Upper lobe of right lung (tissue), 1 donor: ENCODE measurements around the gene POLH. TPM values are rescaled to one million over a fixed set of nuclear protein-coding genes. Genes with fewer than 3 reads are reported as not detected.
"Not testable (repeated sequence)": the region's sequence is repeated elsewhere in the genome, so short reads cannot be mapped to it uniquely, and the experiment has no call there.

Experiments
- ATAC-seq: fragments of 200-7000 bp; cut with Tn5 transposase; one replicate; pipeline ENCODE4 v1.9.1; 2020; ENCODE audit warnings: mild to moderate bottlenecking, moderate library complexity
- DNase-seq: peaks from one replicate; pipeline ENCODE4 v3.0.0-alpha.2; 2020
- H3K27ac ChIP-seq: fragments of 200-600 bp; one replicate; pipeline ENCODE4 v1.8.0; 2022
- H3K27me3 ChIP-seq: fragments of 200-600 bp; one replicate; pipeline ENCODE4 v1.8.0; 2022; ENCODE audit warnings: mild to moderate bottlenecking
- H3K36me3 ChIP-seq: fragments of 200-600 bp; one replicate; pipeline ENCODE4 v1.8.0; 2022
- H3K4me1 ChIP-seq: fragments of 200-600 bp; one replicate; pipeline ENCODE4 v1.8.0; 2022
- H3K4me3 ChIP-seq: fragments of 200-600 bp; one replicate; pipeline ENCODE4 v1.8.0; 2022; ENCODE audit warnings: mild to moderate bottlenecking
- H3K9me3 ChIP-seq: fragments of 200-600 bp; one replicate; pipeline ENCODE4 v1.8.0; 2022
- intact Hi-C: fragments of 100-400 bp; cut with DNase I; formaldehyde crosslinking; loops from one replicate; pipeline ENCODE4 v1.11.0; 2022
- total RNA-seq: library from RNA; stranded (reverse); fragmentation: NEBNext Ultra II Directional; extraction: Animal tissue kit (Norgen Biotek cat#: 25700); gene quantifications from one replicate; pipeline ENCODE4 v1.2.1, GENCODE V29; 2021
- TF ChIP-seq, protein P1 (sequence below): fragments of 200-600 bp; IDR thresholded peaks from one replicate; pipeline ENCODE4 v1.8.0; 2022; ENCODE audit warnings: antibody characterized with exemption
- donor health status: DM: no; HTN: yes; CAD: no; lungs with severe emphysema.

The POLH gene
- total RNA-seq, 1 donor from 2014 or later = 21.4 TPM

DNA sequence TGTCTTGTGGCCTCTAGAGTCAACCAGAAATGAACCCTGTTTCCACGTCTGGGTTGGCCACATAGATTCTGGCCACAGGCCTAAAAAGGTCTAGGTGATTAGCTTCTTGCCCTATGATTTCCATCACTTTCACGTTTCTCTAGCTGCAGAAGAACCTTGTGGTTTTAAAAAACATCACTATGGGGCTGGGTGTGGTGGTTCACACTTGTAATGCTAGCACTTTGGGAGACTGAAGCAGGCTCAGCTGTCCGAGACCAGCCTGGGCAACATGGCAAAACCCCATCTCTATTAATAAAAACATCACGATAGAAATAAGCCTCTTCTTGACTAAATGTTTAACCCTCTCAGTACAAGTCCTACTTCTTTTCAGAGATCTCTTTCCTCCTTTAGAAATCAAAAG, 31.5 kb upstream of the POLH start:
- Histone ChIP-seq H3K9me3 (no peaks in the 10 kb centered on the region), H3K36me3 (peaks cover 85% of the 10 kb centered on the region), H3K4me1 (no peaks in the 10 kb centered on the region), H3K27me3 (no peaks in the 10 kb centered on the region), H3K4me3 (no peak overlapping the region), H3K27ac (no peak overlapping the region)
- intact Hi-C loops = no loop called here
- ATAC-seq (no peak), DNase-seq (no peak)
- TF ChIP-seq, protein P1, sequence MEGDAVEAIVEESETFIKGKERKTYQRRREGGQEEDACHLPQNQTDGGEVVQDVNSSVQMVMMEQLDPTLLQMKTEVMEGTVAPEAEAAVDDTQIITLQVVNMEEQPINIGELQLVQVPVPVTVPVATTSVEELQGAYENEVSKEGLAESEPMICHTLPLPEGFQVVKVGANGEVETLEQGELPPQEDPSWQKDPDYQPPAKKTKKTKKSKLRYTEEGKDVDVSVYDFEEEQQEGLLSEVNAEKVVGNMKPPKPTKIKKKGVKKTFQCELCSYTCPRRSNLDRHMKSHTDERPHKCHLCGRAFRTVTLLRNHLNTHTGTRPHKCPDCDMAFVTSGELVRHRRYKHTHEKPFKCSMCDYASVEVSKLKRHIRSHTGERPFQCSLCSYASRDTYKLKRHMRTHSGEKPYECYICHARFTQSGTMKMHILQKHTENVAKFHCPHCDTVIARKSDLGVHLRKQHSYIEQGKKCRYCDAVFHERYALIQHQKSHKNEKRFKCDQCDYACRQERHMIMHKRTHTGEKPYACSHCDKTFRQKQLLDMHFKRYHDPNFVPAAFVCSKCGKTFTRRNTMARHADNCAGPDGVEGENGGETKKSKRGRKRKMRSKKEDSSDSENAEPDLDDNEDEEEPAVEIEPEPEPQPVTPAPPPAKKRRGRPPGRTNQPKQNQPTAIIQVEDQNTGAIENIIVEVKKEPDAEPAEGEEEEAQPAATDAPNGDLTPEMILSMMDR = no peak

DNA sequence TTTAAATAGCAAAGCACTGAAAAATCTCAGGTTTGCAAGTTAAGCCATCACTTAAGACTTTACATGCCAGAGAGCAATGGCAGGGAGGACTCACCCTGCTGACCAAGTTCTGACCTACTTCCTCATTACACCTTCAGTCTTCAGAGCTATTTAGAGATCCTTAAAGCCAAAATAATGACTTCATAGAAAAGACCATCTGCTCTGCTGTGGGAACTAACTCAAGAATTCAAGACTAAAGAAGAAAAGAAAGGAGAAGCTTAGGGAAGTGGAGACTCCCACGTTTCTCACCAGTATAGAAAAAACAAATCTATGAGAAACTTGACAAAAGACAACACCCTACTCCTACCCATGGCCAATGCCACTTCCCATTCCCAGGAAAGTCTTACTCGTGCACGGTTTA, 28.8 kb upstream of the POLH start:
- Histone ChIP-seq H3K4me1 (no peaks in the 10 kb centered on the region), H3K36me3 (peaks cover 92% of the 10 kb centered on the region), H3K9me3 (no peaks in the 10 kb centered on the region), H3K27me3 (no peaks in the 10 kb centered on the region), H3K27ac (no peak overlapping the region), H3K4me3 (no peak overlapping the region)
- DNase-seq = no peak
- TF ChIP-seq, protein P1 = no peak
- ATAC-seq = no peak
- intact Hi-C loops = no loop called here

DNA sequence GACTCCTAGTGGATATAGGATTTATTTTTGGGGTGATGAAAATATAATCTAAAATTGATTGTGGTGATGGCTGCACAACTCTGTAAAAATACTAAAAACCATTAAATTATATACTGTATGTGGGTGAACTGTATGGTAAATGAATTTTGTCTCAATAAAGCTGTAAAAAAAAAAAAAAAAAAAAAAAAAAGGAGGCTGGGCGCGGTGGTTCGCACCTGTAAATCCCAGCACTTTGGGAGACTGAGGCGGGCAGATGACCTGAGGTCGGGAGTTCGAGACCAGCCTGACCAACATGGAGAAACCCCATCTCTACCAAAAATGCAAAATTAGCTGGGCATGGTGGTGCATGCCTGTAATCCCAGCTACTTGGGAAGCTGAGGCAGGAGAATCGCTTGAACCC, 18.4 kb upstream of the POLH start:
- ATAC-seq, intact Hi-C loops: not testable (repeated sequence)
- peaks cover 96% of the 10 kb centered on the region for H3K36me3 ChIP-seq

DNA sequence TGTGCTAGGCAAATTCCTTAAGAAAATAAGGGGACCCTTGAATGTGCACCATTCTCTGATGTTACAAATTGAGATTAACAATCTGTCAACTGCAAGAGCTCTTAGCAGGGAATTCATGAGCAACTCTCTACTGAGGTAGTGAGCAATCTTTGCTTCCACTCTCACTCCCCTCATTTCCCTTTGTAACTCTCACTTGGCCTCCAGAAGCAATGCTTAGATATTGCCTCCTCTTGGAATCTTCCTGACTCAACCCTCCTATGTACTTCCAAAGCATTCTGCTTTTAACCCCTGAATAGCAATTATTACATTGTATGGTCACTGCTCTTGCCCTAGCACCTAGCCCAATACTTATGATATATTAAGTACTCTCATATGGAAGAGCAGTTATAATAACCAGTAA, 16.7 kb upstream of the POLH start:
- ATAC-seq (no peak), DNase-seq (no peak)
- Histone ChIP-seq H3K4me1 (no peaks in the 10 kb centered on the region), H3K27me3 (no peaks in the 10 kb centered on the region), H3K9me3 (no peaks in the 10 kb centered on the region), H3K36me3 (peaks cover 97% of the 10 kb centered on the region), H3K4me3 (no peak overlapping the region), H3K27ac (no peak overlapping the region)
- intact Hi-C loops = no loop called here
- TF ChIP-seq, protein P1 = no peak

More for the DNA sequence above, 18.4 kb upstream of the POLH start:
- H3K27me3 ChIP-seq, H3K4me1 ChIP-seq, H3K9me3 ChIP-seq, H3K4me3 ChIP-seq, DNase-seq, H3K27ac ChIP-seq: not testable (repeated sequence)

DNA sequence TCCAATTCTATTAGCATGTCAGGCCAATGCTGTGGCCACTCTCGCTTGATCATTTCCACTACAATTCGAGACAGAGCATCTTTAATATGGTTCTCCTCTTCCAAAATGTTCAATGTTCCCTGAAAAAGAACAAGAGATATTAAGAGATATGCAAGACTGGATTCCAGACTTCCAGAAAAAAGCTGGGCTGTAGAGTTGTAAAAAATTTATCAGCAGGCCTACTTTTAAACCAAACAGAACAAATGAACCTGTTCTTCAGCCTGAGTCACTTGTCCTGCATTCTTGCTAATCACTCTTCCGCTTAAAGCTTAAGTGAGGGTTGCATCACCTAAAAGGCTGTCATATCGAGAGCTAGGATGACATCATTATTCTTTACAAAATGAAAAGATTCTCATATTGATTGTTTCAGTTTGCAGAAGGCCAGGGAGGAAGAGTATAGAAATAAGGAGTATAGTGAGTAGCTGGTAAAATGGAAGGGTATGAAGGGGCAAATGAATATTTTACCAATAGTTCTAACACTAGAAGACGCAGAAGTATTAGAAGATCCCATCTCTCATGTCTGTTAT, 5.0 kb upstream of the POLH start:
- Histone ChIP-seq H3K4me3 (no peak overlapping the region), H3K27me3 (no peaks in the 10 kb centered on the region), H3K36me3 (peaks cover 64% of the 10 kb centered on the region), H3K4me1 (peaks cover 7% of the 10 kb centered on the region), H3K27ac (no peak overlapping the region), H3K9me3 (no peaks in the 10 kb centered on the region)
- TF ChIP-seq, protein P1 = no peak
- DNase-seq (no peak), ATAC-seq (no peak)
- intact Hi-C loops = no loop called here

DNA sequence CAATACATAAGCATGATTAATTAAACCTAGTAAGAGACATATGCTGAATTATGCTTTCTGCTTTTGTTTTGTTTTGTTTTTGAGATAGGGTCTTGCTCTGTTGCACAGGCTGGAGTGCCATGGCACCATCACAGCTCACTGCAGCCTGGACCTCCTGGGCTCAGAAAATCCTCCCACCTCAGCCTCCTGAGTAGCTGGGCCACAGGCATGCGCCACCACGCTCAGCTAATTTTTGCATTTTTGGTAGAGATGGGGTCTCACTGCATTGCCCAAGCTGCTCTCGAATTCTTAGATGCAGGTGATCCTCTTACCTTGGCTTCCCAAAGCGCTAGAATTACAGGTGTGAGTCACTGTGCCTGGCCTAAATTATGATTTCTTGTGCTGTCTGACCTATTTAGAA, 4.0 kb upstream of the POLH start:
- DNase-seq (no peak), ATAC-seq (no peak)
- no peak overlapping the region for H3K4me3 ChIP-seq
- TF ChIP-seq, protein P1 = no peak
- no peaks in the 10 kb centered on the region for H3K9me3 ChIP-seq
- no peaks in the 10 kb centered on the region for H3K27me3 ChIP-seq
- peaks cover 54% of the 10 kb centered on the region for H3K36me3 ChIP-seq
- peaks cover 11% of the 10 kb centered on the region for H3K4me1 ChIP-seq
- intact Hi-C loops = no loop called here
- H3K27ac ChIP-seq = no peak overlapping the region
